Subcutaneous abdominal adipose tissue (tissue), 5 donors: ENCODE results near the gene RUNDC3A.
A peak's percentile ranks its signal among the peaks of the same experiment; 100 is the strongest.

Source experiments
- H3K27ac ChIP-seq: one replicate; pipeline ENCODE4 v1.7.0; 2013; ENCODE audit warnings: low read depth, mild to moderate bottlenecking, inconsistent platforms, low read length, moderate library complexity
- H3K27me3 ChIP-seq, 5 donors: one replicate each; pipeline ENCODE4 v1.7.0; 2013; ENCODE audit warnings: low read length in 5 of 5, inconsistent platforms in 1 of 5; ENCODE audit not compliant: control insufficient read depth in 5 of 5, insufficient read depth in 4 of 5
- H3K36me3 ChIP-seq, 5 donors: one replicate each; pipeline ENCODE4 v1.7.0; 2013; ENCODE audit warnings: low read length in 5 of 5; ENCODE audit not compliant: control insufficient read depth in 5 of 5, insufficient read depth in 5 of 5
- H3K4me1 ChIP-seq, 5 donors: one replicate each; pipeline ENCODE4 v1.7.0; 2013; ENCODE audit warnings: low read length in 5 of 5, mild to moderate bottlenecking in 3 of 5, moderate library complexity in 1 of 5; ENCODE audit not compliant: control insufficient read depth in 5 of 5, insufficient read depth in 5 of 5
- H3K4me3 ChIP-seq, 5 donors: one replicate each; pipeline ENCODE4 v1.7.0; 2013; ENCODE audit warnings: low read length in 5 of 5, low read depth in 1 of 5
- H3K9ac ChIP-seq, 5 donors: one replicate each; pipeline ENCODE4 v1.7.0; 2013; ENCODE audit warnings: low read length in 5 of 5, mild to moderate bottlenecking in 4 of 5, moderate library complexity in 3 of 5
- H3K9me3 ChIP-seq, 5 donors: one replicate each; pipeline ENCODE4 v1.7.0; 2013; ENCODE audit warnings: low read length in 5 of 5; ENCODE audit not compliant: control insufficient read depth in 5 of 5
- donor health status: healthy.
- donor health status: healthy.
- donor health status: healthy.
- donor health status: healthy.
- donor health status: healthy.

RUNDC3A gene

DNA sequence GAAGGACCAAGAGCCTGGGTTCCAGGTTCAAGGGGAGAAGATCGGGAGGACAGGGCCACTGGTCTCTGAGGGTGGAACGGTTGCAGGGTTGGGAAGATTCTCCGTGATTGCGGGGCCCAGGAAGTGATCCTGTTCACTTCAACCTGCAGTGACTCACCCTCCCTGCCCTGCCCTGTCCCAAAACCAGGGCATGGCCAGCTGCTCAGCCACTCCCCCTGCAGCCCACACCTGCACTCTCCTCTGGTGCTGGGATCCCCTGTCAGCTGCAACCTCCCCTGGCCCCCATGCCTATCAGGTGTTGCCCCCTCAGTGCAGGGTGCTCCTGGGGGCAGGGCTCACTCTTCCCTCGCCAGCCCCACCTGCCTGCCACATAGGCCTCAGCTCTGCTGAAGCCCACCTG is 1.1 kb downstream of the RUNDC3A start:
- H3K4me1 ChIP-seq: peaks cover 0 to 16% (median 14%) of the 10 kb centered on the region in 5 donors
- no peaks in the 10 kb centered on the region for H3K9me3 ChIP-seq
- H3K36me3 ChIP-seq: no peaks in the 10 kb centered on the region
- no peak overlapping the region for H3K9ac ChIP-seq
- no peak overlapping the region for H3K4me3 ChIP-seq
- H3K27me3 ChIP-seq: peaks cover 34 to 50% (median 41%) of the 10 kb centered on the region in 5 donors
- H3K27ac ChIP-seq: no peak overlapping the region

DNA sequence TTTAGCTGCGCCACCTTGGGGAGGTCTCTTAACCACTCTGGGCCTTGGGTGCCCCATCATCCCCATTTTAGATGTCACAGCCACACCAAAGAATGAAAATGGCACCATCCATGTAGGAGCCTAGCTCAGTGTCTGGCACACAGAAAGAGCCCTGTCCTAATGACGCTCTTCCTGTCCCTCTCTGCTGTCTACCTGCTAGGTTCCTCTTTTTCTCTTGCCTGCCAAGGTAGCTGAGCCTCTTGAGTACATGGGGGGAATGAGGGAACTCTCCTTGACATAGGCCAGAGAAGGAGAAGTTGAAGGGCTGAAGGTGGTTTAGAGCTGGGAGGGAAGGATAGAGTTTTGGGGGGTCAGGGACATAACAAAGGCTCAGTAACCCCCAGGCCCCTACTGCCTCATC is 1.8 kb downstream of the RUNDC3A start:
- Histone ChIP-seq H3K36me3 (no peaks in the 10 kb centered on the region), H3K9ac (no peak overlapping the region), H3K4me1 (peaks cover 0 to 21% (median 19%) of the 10 kb centered on the region in 5 donors), H3K4me3 (no peak overlapping the region), H3K9me3 (no peaks in the 10 kb centered on the region), H3K27ac (no peak overlapping the region), H3K27me3 (peaks cover 38 to 53% (median 47%) of the 10 kb centered on the region in 5 donors)

DNA sequence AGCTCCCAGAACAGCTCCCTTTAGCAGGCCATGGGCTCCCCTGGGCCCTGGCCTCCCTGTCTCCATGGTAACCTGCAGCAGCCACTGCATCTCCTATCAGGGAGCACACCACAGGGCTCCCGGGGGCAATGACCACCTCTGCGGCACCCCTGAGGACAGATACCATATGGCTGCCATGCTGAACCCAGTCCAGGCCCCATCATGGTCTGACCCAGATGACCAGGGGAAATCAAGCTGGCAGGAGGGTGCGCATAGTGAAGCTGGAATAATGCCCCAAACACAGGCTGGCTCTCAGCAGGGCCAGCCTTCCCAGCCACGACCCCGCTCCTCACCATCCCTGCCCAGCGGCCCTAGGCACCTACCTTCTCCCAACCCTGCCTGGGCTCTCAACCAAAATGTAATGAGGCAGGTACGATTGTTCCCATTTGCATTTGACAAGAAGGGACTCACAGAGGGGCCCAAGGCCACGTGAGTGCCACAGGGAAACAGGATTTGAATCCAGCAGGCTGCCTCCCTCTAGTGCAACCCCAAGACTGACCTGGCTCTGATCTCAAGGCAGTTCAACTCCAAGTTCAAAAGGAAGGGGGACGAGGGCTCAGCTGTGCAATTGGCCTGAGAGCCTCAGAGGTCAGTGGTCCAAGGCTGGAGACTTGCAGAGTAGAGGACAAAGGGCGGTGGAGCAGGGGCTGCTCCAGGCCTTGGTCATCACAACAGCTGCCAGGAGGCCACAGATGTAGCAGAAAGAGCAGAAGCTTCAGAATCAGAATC is 2.4 kb downstream of the RUNDC3A start:
- no peaks in the 10 kb centered on the region for H3K9me3 ChIP-seq
- H3K36me3 ChIP-seq: no peaks in the 10 kb centered on the region
- peaks cover 0 to 22% (median 21%) of the 10 kb centered on the region in 5 donors for H3K4me1 ChIP-seq
- no peak overlapping the region for H3K9ac ChIP-seq
- H3K27me3 ChIP-seq: peaks cover 36 to 54% (median 47%) of the 10 kb centered on the region in 5 donors
- no peak overlapping the region for H3K27ac ChIP-seq
- H3K4me3 ChIP-seq: no peak overlapping the region

DNA sequence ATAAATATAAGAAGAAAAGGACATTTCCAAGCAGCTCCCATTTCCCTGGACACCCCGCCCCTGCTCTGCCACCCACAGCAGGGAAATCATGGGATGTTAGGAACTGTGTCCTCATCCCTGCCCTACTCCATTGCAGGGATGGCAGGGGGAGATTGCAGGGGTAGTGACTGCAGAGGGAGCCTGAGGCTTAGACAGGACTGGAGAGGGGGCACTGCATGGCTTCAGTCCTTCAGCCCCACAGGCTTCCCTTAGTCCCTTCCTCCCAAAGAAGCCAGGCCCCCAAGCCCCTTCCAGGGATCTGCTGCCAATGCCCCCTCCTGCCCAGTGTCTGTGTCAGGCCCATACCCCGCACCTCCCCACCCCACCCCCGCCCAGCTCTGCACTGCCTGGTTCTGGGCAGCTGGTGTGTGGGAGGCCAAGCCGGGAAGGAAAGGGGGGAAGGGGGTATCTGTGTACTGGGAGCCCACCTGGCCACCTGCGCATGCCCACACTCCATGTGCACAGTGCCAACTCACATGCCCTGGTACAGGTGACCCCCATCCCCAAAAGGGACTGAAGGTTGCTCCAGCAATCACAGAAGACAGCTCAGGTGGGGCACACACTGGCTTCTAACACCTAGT is 3.3 kb downstream of the RUNDC3A start:
- Histone ChIP-seq H3K27ac (no peak overlapping the region), H3K9me3 (no peaks in the 10 kb centered on the region), H3K9ac (no peak overlapping the region), H3K4me1 (peaks cover 0 to 22% (median 21%) of the 10 kb centered on the region in 5 donors), H3K36me3 (no peaks in the 10 kb centered on the region), H3K27me3 (peaks cover 42 to 63% (median 55%) of the 10 kb centered on the region in 5 donors), H3K4me3 (no peak overlapping the region)

DNA sequence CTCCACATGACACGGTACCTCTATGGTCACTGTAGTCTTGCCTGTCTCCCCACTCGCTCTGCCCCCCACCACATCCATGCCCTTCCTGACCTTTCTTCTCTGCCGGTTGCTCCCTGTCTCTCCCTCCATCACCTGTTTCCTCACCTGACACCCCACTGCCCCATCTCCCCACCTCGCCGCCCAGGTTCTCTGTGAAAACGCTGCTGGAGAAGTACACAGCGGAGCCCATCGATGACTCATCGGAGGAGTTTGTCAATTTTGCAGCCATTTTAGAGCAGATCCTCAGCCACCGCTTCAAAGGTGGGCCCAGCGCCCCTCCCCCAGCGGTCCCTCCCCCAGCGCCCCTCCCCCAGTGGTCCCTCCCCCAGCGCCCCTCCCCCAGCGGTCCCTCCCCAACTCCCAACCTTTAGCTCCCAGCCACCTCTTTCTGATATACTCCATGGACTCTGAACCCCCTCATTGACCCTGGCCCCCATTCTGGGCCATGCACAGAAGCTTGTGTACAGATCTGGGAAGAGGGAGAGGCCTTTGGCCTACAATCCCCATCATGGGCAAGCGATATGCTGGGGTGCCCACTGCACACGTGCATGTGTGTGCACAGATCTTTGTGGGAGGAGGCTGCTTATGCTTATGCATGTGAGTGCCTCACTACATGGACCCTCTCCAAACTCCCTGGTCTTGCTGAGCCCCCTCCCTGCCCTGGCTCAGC is 4.1 kb downstream of the RUNDC3A start:
- no peak overlapping the region for H3K4me3 ChIP-seq

DNA sequence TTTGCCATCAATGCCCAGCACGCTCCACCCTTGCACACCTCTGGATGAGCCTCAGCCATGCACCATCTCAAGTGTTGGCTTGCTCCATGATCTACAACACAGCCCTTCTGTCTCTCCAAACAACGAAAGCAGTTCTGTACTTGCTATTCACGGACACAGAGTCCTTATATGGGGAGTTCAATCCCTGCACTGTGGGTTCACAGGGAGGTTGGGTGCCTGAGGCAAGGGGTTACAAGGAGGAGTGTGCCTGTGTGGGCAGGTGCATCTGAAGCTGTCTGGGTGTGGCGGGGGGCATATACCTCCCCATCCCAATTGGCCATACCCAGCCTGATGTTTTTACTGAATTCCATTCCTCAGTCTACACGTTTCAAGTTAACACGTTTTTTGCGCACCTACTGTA is 5.6 kb downstream of the RUNDC3A start:
- peaks cover 35 to 67% (median 63%) of the 10 kb centered on the region in 5 donors for H3K27me3 ChIP-seq
- H3K4me3 ChIP-seq: no peak overlapping the region
- no peak overlapping the region for H3K9ac ChIP-seq
- peaks cover 0 to 10% (median 6%) of the 10 kb centered on the region in 5 donors for H3K4me1 ChIP-seq
- no peak overlapping the region for H3K27ac ChIP-seq
- no peaks in the 10 kb centered on the region for H3K9me3 ChIP-seq
- no peaks in the 10 kb centered on the region for H3K36me3 ChIP-seq

More for the DNA sequence above, 4.1 kb downstream of the RUNDC3A start:
- no peak overlapping the region for H3K9ac ChIP-seq
- H3K9me3 ChIP-seq: no peaks in the 10 kb centered on the region
- peaks cover 36 to 68% (median 57%) of the 10 kb centered on the region in 5 donors for H3K27me3 ChIP-seq
- H3K27ac ChIP-seq: no peak overlapping the region
- peaks cover 0 to 21% (median 20%) of the 10 kb centered on the region in 5 donors for H3K4me1 ChIP-seq
- no peaks in the 10 kb centered on the region for H3K36me3 ChIP-seq

DNA sequence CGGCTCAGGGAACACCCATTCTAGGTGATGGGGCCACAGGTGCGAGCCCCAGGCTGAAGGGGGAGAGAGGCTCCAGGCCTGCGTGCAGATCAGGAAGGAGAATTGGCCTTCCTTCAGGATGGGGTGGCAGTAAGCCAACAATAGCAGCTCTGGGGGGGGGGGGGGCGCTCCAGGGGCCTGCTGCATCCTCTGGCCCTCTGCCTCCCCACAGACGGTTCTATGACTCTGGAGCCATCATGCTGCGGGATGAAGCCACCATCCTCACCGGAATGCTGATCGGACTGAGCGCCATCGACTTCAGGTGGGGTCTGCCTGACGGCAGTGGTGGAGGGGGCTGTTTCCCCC is 6.1 kb downstream of the RUNDC3A start:
- Histone ChIP-seq H3K4me1 (peaks cover 0 to 6% (median 5%) of the 10 kb centered on the region in 5 donors), H3K36me3 (peaks cover 0 to 3% (median 2%) of the 10 kb centered on the region in 5 donors), H3K4me3 (no peak overlapping the region), H3K9ac (no peak overlapping the region), H3K27ac (no peak overlapping the region), H3K27me3 (peaks cover 34 to 65% (median 59%) of the 10 kb centered on the region in 5 donors), H3K9me3 (no peaks in the 10 kb centered on the region)

DNA sequence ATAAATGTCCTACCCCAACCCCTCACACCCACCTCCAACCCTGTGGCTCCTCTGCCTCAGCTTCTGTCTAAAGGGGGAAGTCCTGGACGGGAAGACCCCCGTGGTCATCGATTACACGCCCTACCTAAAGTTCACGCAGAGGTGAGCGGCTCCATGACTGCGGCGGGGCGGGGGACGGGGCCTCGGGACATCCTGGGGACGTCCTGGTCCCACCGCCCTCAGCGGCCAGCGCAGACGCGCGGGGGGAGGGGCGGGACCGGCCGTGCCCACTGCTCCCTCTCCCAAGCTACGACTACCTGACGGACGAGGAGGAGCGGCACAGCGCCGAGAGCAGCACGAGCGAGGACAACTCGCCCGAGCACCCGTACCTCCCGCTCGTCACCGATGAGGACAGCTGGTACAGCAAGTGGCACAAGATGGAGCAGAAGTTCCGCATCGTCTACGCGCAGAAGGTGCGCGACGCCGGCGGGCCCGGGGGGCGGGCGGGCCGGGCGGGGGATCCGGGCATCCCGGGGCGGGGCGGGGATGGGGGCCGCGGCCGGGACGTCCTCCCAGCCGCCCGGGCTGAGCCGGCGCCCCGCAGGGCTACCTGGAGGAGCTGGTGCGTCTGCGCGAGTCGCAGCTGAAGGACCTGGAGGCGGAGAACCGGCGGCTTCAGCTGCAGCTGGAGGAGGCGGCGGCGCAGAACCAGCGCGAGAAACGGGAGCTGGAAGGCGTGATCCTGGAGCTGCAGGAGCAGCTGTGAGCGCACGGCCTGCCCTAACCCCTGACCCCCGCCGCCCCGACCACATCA is 6.7 kb downstream of the RUNDC3A start:
- H3K4me3 ChIP-seq: peak overlapping the region in 1 of 5 donors; percentile 34

DNA sequence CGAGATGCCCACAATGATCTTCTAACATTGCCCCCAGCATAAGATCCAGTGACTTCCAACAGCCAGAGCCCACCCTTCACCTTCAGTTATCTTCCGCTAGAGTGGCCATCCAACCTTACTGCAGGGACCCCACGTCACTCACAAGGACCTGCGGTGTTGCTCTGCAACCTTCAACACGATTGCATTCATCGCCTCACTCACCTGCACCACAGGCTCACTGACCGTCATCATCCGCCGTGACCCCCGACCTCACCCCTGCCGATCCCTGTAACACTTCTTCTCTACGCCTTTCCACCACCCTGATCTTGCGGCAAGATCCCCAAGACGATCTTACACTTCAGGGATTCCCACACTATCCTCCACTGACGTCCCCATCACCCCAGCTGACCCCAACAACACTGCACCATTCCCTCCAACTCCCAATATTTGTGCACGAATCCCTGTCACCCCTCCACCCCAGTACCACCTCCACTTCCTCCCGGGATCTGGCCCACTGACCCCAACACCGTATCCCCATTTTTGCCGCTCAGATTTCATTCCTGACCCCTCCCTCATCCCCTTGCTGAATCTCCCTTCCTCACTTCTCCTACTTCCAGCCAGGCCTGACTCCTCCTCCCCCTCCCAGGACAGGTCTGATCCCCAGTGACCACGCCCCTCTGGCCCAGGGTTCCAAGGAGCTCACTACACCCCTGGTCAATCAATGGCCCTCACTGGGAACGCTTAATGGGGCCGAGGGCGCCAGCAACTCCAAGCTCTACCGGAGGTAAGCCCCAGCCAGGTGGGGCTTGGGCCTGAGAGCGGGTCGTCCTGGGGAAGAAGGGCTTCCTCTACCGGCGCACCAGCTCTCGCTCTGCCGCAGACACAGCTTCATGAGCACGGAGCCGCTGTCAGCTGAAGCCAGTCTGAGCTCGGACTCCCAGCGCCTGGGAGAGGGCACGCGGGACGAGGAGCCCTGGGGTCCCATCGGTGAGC is 7.6 kb downstream of the RUNDC3A start:
- no peak overlapping the region for H3K9ac ChIP-seq
- no peaks in the 10 kb centered on the region for H3K9me3 ChIP-seq
- H3K27ac ChIP-seq: no peak overlapping the region
- H3K4me3 ChIP-seq: no peak overlapping the region
- H3K4me1 ChIP-seq: peaks cover 0 to 6% (median 5%) of the 10 kb centered on the region in 5 donors
- H3K36me3 ChIP-seq: peaks cover 0 to 18% (median 18%) of the 10 kb centered on the region in 5 donors
- peaks cover 31 to 56% (median 53%) of the 10 kb centered on the region in 5 donors for H3K27me3 ChIP-seq

More for the DNA sequence above, 6.7 kb downstream of the RUNDC3A start:
- Histone ChIP-seq H3K4me1 (peaks cover 0 to 6% (median 5%) of the 10 kb centered on the region in 5 donors), H3K36me3 (peaks cover 0 to 8% (median 8%) of the 10 kb centered on the region in 5 donors), H3K9me3 (no peaks in the 10 kb centered on the region), H3K9ac (no peak overlapping the region), H3K27ac (no peak overlapping the region), H3K27me3 (peaks cover 31 to 59% (median 56%) of the 10 kb centered on the region in 5 donors)
